Right renal pelvis (tissue), 4 donors: ENCODE results near the gene BBS4. TPM values are rescaled to one million over a fixed set of nuclear protein-coding genes. Genes with fewer than 3 reads are reported as not detected.

ENCODE experiments used
- DNase-seq, 4 donors: peaks; one replicate each; pipeline ENCODE4 v3.0.0-alpha.2; 2013; ENCODE audit warnings: low read depth in 4 of 4, low spot score in 3 of 4, missing footprints in 1 of 4
- polyA plus RNA-seq, 4 donors: library from polyadenylated mRNA; unstranded; fragments of 120-200 nt; gene quantifications; one replicate each; pipeline ENCODE4 v1.2.1, GENCODE V29; 2013; ENCODE audit not compliant: insufficient read length in 4 of 4

Gene BBS4
- polyA plus RNA-seq, 4 donors, result 39.0 to 43.9 (median 40.0) TPM

DNA sequence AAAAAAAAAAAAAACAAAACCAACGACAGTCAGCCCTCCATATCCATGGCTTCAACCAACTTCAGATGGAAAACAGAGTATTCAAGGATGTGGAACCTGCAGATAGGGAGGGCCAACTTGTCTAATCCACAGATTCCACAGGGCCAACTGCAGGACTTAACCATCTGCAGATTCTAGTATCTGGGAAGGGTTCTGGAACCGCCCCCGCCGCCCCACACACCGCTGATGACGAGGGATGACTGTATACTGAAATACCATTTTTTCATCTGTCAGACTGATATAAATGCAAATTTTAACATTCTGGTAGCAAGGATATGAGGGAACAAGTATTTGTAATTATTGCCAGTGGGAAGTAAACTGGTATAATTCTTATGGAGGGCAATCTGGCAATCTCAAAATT lies 68.1 kb downstream of the BBS4 start:
- DNase-seq, result no peak

DNA sequence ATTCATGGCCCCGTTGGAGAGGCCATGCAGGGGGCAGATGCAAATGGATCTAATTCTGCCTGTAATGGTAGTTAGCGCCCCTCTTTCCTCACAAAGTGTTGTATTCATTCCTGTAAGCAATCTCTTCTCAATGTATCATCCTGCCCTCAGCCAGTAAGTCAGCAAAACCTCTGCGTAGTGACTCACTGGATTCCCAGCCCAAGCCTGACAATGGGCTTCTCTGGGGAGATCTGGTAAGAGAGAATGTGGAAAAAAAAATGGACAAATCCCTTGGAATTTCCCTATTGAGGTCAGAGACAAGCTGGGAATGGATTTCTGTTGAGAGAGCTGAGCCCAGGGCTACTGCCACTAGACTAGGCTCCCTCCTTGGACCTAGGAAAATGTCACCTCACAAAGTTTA lies 72.2 kb downstream of the BBS4 start:
- no peak for DNase-seq

DNA sequence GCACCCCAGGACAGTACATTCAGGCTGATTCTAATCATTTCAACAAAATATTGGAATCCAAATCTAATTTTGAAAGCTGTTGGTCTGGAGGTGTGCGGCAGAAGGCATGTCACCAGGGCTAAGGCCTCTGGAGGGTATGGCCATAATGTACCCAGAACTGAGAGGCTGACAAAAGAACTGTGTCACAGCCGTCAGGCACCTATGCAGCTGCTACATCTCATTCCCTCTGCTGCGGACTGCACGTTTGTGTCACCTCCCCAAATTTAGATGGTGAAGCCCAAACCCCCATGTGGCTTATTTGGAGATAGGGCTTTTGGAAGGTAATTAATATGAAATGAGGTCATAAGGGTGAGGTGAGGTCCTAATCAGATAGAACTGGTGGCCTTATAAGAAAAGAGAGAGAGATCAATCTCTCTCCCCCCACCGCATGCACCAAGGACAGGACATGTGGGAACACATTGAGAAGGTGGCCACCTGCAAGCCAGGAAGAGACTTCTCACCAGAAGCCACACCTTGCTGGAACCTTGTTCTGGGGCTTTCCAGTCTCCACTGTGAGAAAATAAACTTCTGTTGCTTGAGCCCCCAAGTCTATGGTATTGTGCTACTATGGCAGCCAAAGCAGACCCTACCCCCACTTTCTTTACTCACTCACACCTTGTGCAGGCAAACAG lies 74.7 kb downstream of the BBS4 start:
- no peak for DNase-seq

DNA sequence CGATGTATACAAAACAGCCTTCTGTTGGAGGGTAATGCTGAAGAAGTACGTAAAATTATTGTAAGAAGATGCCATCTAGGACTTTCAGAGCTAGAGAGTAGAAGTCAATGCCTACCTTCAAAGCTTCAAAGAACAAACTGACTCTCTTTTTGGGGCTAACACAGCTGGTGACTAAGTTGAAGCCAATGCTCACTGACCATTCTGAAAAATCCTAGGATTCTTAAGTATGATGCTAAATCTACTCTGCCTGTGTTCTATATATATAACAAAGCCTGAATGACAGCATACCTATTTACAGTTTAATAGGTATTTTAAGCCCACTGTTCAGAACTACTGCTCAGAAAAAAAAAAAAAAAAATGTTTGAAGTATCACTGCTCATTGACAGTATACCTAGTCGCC lies 78.6 kb downstream of the BBS4 start:
- no peak for DNase-seq

DNA sequence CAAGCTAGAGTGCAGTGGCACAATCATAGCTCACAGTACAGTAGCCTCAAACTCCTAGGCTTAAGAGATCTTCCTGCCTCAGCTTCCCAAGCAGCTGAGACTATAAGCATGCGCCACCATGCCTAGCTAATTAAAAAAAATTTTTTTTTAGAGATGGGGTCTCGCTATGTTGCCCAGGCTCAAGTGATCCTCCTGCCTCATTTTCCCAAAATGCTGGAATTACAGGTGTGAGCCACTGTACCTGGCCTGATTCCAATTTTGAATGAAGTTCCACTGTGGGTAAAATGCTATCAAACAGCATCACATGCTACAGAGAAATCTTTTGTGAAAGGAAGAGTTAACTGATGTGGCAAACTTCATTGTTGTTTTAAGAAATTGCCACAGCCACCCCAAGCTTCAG lies 80.0 kb downstream of the BBS4 start:
- DNase-seq, result no peak

DNA sequence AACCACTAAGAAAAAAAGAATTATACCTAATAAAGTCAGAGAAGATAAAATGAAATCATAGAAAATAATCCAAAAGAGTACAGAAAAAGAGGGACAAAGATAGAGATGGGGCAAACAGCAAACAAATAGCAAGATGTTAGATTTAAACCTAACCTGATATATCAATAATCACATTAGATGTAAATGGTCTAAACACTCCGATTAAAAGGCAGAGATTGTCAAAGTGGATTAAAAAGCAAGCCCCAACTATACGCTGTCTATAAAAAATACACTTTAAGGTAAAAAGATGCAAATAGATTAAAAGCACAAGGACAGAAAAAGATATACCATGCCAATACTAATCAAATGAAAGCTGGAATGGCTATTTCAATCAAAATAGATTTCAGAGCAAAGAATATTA lies 80.8 kb downstream of the BBS4 start:
- no peak for DNase-seq

GRCh38 chr15:72770673-72771328 lies 84.8 kb downstream of the BBS4 start:
- no peak for DNase-seq

DNA sequence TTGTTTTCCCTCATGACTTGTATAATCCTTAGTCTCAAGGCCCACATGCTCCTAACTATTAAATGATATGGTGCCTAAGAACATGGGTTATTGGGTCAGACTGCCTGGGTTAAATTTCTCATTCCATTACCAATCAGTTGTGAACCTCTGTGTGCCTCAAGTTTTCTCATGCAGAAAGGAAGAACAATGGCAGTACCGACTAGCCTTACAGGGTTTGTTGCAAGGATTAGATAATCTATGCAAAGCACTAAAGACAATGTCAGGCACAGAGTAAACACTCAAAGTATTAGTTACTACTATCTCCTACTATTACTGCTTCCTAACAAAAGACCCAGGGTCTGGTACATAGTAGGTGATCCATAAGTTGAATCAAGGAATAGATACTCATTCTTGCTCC lies 85.3 kb downstream of the BBS4 start:
- DNase-seq, result no peak

DNA sequence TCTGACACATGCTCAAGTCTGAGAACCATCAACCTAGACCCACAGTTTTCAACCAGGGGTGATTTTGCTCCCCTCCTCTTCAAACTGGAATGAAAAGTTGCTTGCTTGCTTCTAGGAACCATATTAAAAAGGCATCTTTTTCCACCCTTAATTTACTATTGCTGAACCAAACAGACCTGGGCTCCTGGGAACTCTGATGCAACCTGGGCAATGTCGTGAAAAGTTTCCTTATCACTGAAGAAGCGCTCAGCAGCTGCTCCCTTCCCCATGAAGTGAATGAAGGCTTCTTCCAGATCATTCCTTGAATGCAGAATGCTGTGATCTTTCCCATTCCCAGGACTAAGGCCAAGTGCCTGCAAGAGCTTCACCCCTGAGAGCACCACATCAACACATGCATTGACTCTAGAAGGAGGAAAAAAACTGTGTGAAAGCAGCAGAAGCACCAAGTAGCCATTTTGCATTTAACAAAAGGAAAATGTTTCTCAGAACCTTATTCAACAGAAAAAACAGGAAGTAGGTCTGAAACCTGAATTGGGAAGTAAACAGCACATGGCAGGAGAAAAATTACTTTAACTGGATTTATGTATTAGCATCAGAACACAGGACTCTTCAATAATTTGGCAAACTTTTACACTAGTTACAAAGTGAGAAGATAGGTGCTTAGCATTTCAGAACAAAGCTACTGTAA lies 88.8 kb downstream of the BBS4 start:
- DNase-seq, result no peak

GRCh38 chr15:72778796-72779195 lies 92.8 kb downstream of the BBS4 start:
- no peak for DNase-seq

- DNase-seq, result no peak
These were observed 95.6 kb downstream of the BBS4 start for GRCh38 chr15:72781631-72782030.

- DNase-seq, result no peak
These were observed 96.4 kb downstream of the BBS4 start for GRCh38 chr15:72782274-72783003.

DNA sequence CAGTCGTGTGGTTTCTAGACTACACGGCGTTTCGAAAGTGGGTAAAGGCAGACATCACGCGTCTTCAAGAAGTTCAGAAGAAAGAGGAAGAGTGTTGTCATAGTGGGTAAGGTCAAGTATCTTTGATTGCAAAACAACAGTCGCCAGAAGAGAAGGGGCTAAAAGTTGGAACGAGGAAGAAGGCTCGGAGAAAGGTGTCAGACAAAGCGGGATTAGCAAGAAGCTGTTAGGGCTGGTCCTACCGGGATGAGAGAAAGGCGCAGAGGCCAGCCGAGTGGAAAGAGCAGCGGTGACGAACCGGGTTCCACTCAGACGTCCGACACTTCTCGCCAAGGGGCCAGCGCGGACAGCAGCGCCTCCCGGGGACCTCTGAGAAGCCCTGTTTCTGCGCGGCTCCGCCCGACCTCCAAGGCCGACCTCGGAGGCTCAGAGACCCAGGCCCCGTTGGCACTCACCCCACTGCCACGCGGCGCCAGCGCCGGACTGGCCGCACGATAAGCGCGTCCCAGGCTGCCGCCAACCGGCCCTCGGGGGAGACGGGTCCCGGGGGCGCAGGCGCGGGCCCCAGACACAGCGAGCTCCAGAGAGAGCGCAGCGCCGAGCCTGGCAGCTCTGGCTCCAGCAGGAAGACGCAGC lies 97.1 kb downstream of the BBS4 start:
- no peak for DNase-seq

- peak; percentile 88 to 96 (median 90) for DNase-seq
These were observed 97.8 kb downstream of the BBS4 start, which contains the start of gene ADPGK for GRCh38 chr15:72783640-72784455. TSS of gene ADPGK (minus strand) at chr15:72783758. CDS start at chr15:72783691, 67 bp downstream.

- DNase-seq, result no peak
These were observed 98.5 kb downstream of the BBS4 start for GRCh38 chr15:72784456-72784876.

DNA sequence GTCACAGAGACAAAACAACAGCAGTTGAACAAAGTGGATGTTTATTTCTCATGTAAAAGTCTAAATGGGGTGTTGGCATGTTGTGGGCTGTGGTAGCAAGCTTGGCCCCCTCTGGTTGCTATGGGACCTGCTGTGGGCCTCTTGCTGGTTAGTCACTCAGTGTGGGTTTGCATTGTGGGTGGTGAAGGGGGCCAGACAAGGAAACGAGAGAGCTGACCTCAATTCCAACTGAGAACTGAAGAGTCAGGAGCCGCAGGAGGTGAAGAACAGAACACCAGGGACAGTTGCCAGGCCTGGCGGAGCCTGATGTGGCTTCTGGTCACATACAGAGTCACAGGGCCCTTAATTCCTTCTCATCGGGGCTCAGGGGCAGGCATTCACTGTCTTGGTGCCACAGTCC lies 99.4 kb downstream of the BBS4 start:
- DNase-seq, result no peak

GRCh38 chr15:72785841-72786240 lies 99.8 kb downstream of the BBS4 start:
- no peak for DNase-seq

DNA sequence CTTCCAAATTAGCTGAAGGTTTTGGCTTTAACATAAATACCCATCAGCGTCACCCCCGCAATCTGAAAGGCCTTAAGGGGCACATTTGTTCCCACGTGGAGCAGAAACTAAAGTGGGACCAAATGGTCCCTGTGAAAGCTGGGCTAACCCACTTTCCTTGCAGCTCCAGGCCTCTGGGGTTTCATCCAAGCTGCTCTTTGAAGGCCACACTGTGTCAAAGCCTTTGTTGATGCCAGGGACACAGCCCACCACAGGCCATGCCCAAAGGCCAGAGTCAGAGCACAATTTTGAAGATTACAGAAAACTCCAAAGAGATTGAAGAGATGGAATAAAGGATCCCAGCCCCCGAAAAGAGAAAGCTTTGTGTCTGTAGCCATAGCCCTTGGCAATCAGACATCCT lies 100.2 kb downstream of the BBS4 start:
- no peak for DNase-seq

DNA sequence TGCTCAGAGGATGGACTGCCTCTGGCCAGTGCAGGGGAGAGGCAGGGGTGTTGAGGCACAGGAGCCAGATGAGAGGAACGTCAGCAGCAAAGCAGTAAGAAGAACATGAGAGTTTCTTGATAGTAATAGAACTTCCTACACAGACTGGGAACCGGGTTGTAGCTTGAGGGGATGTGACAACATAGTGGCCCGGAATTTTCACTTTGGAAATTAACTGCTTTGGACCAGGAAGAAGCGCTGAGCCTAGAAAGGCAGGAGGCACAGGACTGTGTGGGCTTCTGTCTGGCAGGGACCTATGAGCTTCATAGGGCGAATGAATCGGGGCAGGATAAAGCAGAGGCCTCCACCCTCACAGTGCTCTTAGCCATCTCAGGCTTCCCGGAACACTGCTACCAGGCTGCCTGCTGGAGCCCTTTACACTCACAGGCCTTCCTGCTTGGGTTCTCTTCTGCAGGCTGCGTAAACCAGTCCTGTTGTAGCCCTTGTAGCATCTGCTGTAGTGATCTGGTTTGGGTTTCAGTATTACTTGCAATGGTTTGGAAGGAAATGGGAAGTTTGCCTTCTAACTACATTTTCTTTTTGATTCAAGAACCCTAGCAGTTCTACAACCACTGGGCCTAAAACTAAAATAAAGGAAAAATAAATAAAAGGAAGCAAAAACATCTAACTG lies 100.8 kb downstream of the BBS4 start:
- no peak for DNase-seq
